ENCODE results near the gene MAP3K12.

MAP3K12 gene

DNA sequence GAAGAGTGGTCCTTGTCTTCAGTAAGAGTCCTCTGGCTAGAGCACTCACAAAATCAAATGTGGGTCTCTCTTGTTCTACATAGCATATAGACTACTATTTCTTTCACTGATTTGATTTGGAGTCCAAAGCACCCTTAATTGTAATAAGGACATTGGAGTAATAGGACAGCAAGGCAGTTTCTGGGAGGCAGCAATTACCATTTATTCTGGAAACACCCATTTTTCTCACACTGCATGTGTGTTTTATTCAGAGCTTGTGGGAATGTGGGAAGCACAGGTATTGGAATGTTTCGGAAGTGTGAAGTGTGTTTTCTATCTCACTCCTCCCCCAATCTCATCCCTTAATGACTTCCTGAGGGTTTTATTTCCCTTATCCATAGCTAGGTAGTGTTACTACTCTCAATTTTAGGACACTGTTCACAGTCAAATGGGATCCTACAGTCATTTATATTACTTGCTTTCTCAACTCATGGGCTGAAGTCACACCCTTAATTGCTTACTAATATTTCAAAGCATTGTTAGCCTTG lies 27.1 kb downstream of the MAP3K12 start:
- peaks cover 99% of the 10 kb centered on the region for H3K36me3 ChIP-seq (ENCODE audit: control insufficient read depth, low read length)
- 0 out of 2 replicates have a peak, but pooled peaks cover 8% of the 10 kb centered on the region for H4K20me1 ChIP-seq (ENCODE audit: control insufficient read depth, insufficient read depth, low read depth, low read length)
- no peaks in the 10 kb centered on the region for H3K27me3 ChIP-seq (ENCODE audit: control insufficient read depth, low read length)
- TF ChIP-seq CTCF (IDR thresholded peaks at IDR 0.05; ENCODE audit: low read depth, low read length, poor library complexity, severe bottlenecking) (no peak), EZH2phosphoT487 (IDR thresholded peaks at IDR 0.05; ENCODE audit: borderline replicate concordance, low read length) (no peak)
- H3F3A ChIP-seq (ENCODE audit: control insufficient read depth, insufficient read depth) = peaks cover 56% of the 10 kb centered on the region
- H3K4me2 ChIP-seq (ENCODE audit: low read length) = no peak overlapping the region
- no peak overlapping the region for H3K4me3 ChIP-seq (ENCODE audit: low read length)
- H3K4me1 ChIP-seq (ENCODE audit: control insufficient read depth, low read length) = no peaks in the 10 kb centered on the region
- peaks cover 81% of the 10 kb centered on the region for H3K79me2 ChIP-seq (ENCODE audit: control insufficient read depth, low read length)
- H3K9me2 ChIP-seq (replicated peaks; ENCODE audit: control insufficient read depth, low read length) = no peaks in the 10 kb centered on the region
- H3K27ac ChIP-seq (ENCODE audit: low read depth, low read length) = no peak overlapping the region
- no peaks in the 10 kb centered on the region for H3K9me3 ChIP-seq (ENCODE audit: control insufficient read depth, insufficient read depth, low read length)

- Histone ChIP-seq H3K36me3 (ENCODE audit: control insufficient read depth, low read length) (peaks cover 98% of the 10 kb centered on the region), H3K9me2 (replicated peaks; ENCODE audit: control insufficient read depth, low read length) (no peaks in the 10 kb centered on the region), H3K79me2 (ENCODE audit: control insufficient read depth, low read length) (peaks cover 80% of the 10 kb centered on the region), H3K27me3 (ENCODE audit: control insufficient read depth, low read length) (no peaks in the 10 kb centered on the region), H3K4me1 (ENCODE audit: control insufficient read depth, low read length) (no peaks in the 10 kb centered on the region), H4K20me1 (ENCODE audit: control insufficient read depth, insufficient read depth, low read depth, low read length) (0 out of 2 replicates have a peak, but pooled peaks cover 3% of the 10 kb centered on the region), H3K4me3 (ENCODE audit: low read length) (no peak overlapping the region), H3K27ac (ENCODE audit: low read depth, low read length) (no peak overlapping the region), H3K4me2 (ENCODE audit: low read length) (no peak overlapping the region), H3F3A (ENCODE audit: control insufficient read depth, insufficient read depth) (peaks cover 25% of the 10 kb centered on the region), H3K9me3 (ENCODE audit: control insufficient read depth, insufficient read depth, low read length) (no peaks in the 10 kb centered on the region)
- TF ChIP-seq CTCF (IDR thresholded peaks at IDR 0.05; ENCODE audit: low read depth, low read length, poor library complexity, severe bottlenecking) = no peak
Measured at GRCh38 chr12:53468282-53468681, 31.0 kb downstream of the MAP3K12 start.

DNA sequence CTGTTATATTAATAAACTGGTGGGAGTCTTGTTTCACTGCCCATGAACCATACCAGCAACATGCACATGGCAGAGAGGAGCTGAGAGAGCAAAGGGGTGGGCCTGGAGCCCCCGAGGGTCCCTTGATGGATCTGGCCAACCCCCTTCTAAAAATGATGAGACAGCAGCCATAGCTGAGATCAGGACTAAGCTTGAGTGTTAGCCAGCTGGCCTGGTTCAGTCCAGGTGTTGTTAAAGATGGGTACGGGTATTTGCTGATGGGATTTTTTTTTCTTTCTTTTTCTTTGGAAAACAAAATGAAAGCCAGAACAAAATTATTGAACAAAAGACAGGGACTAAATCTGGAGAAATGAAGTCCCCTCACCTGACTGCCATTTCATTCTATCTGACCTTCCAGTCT lies 31.4 kb downstream of the MAP3K12 start:
- Histone ChIP-seq H3K4me1 (ENCODE audit: control insufficient read depth, low read length) (no peaks in the 10 kb centered on the region), H3K4me2 (ENCODE audit: low read length) (no peak overlapping the region), H3K4me3 (ENCODE audit: low read length) (no peak overlapping the region), H3K36me3 (ENCODE audit: control insufficient read depth, low read length) (peaks cover 98% of the 10 kb centered on the region), H3K27ac (ENCODE audit: low read depth, low read length) (no peak overlapping the region), H3K9me3 (ENCODE audit: control insufficient read depth, insufficient read depth, low read length) (no peaks in the 10 kb centered on the region), H3K27me3 (ENCODE audit: control insufficient read depth, low read length) (no peaks in the 10 kb centered on the region), H4K20me1 (ENCODE audit: control insufficient read depth, insufficient read depth, low read depth, low read length) (0 out of 2 replicates have a peak, but pooled peaks cover 3% of the 10 kb centered on the region), H3F3A (ENCODE audit: control insufficient read depth, insufficient read depth) (peaks cover 23% of the 10 kb centered on the region; the same call in 1 of the 2 replicates), H3K9me2 (replicated peaks; ENCODE audit: control insufficient read depth, low read length) (no peaks in the 10 kb centered on the region), H3K79me2 (ENCODE audit: control insufficient read depth, low read length) (peaks cover 82% of the 10 kb centered on the region)
- TF ChIP-seq EZH2phosphoT487 (IDR thresholded peaks at IDR 0.05; ENCODE audit: borderline replicate concordance, low read length) (no peak), CTCF (IDR thresholded peaks at IDR 0.05; ENCODE audit: low read depth, low read length, poor library complexity, severe bottlenecking) (no peak)
